ENCODE measurements around the gene ZNF662. TPM values are rescaled to one million over a fixed set of nuclear protein-coding genes. Genes with fewer than 3 reads are reported as not detected.

The ZNF662 gene
- total and polyA plus RNA-seq, 2 of the 8 experiments (the other 6 are each of a cell fraction or from before 2014, with no cell fraction given) = 0.03 TPM; not detected in 1

- TF ChIP-seq E2F6 (IDR thresholded peaks at IDR 0.05) (no peak), GABPA (IDR thresholded peaks at IDR 0.05; ENCODE audit: borderline replicate concordance, insufficient read depth, low read length) (no peak), KDM1A (IDR thresholded peaks at IDR 0.05; ENCODE audit: borderline replicate concordance, low read length) (no peak)
Observed at GRCh38 chr3:42946050-42946449, 40.1 kb downstream of the ZNF662 start (continued).
